ENCODE measurements around the gene FOXP3. TPM values are rescaled to one million over a fixed set of nuclear protein-coding genes. Genes with fewer than 3 reads are reported as not detected.
A peak's percentile ranks its signal among the peaks of the same experiment; 100 is the strongest.
"Not testable (repeated sequence)": the region's sequence is repeated elsewhere in the genome, so short reads cannot be mapped to it uniquely, and the experiment has no call there.

Gene FOXP3
- total RNA-seq = under 1 TPM in 2 of 4 donors, not detected in 2; 0.09 to 0.28 TPM
- polyA plus RNA-seq = 0.05 TPM
- long read RNA-seq, donor 1 = 0 reads
- long read RNA-seq, donor 2 = 0 reads
- long read RNA-seq, donor 3 = 0 reads
- long read RNA-seq, donor 4 = 0 reads

- Histone ChIP-seq H3K4me1 (ENCODE audit: control insufficient read depth, insufficient read depth, low read length) (no peaks in the 10 kb centered on the region), H3K9me3 (ENCODE audit: control insufficient read depth, low read length) (no peaks in the 10 kb centered on the region), H3K27ac (ENCODE audit: low read length) (no peak within 1 kb of the TSS), H3K4me3 (ENCODE audit: low read length) (no peak within 1 kb of the TSS), H3K27me3 (ENCODE audit: control insufficient read depth, insufficient read depth) (no peaks in the 10 kb centered on the region)
- ATAC-seq (no peak), DNase-seq (no peak)
- intact Hi-C loops (cut with DNase I) = loop anchor here in 1 of 4 donors (10.0 kb wide), 1 partner anchor 70 kb away; no protein-coding TSS in a partner anchor
- 87% methylated on average over 11 of the region's 11 CpGs for WGBS
These were observed at the start of gene FOXP3 for GRCh38 chrX:49264460-49264859. TSS of gene FOXP3 (minus strand) at chrX:49264710. CDS start at chrX:49258505, 6,205 bp downstream.

DNA sequence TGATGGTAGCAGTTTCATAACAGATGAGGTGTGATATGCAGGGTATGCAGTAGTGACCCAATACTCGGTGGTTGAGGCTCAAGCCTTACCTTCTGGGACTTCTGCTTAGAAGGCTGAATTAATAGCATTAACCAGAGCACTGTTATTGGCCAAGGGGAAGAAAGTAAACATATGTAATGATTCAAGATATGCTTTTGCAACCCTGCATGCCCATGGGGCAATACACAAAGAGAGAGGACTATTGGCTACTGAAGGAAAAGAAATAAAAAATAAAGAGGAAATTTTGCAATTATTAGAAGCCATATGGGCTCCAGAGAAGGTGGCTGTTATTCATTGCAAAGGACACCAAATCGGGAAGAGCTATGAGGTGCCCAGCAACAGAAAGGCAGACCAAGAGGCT, 47.7 kb upstream of the FOXP3 start:
- H3K27ac ChIP-seq (ENCODE audit: low read length) = no peak overlapping the region
- intact Hi-C loops (cut with DNase I) = no loop called here
- no peak overlapping the region for H3K4me3 ChIP-seq (ENCODE audit: low read length)
- 80% methylated on average over 2 of the region's 2 CpGs for WGBS
- no peaks in the 10 kb centered on the region for H3K4me1 ChIP-seq (ENCODE audit: control insufficient read depth, insufficient read depth, low read length)
- DNase-seq = no peak
- no peak for ATAC-seq
- H3K9me3 ChIP-seq (ENCODE audit: control insufficient read depth, low read length) = no peaks in the 10 kb centered on the region
- no peaks in the 10 kb centered on the region for H3K27me3 ChIP-seq (ENCODE audit: control insufficient read depth, insufficient read depth)

GRCh38 chrX:49310371-49310770, 45.9 kb upstream of the FOXP3 start:
- Histone ChIP-seq H3K27me3 (ENCODE audit: control insufficient read depth, insufficient read depth) (no peaks in the 10 kb centered on the region), H3K9me3 (ENCODE audit: control insufficient read depth, low read length) (no peaks in the 10 kb centered on the region), H3K27ac (ENCODE audit: low read length) (no peak overlapping the region), H3K4me3 (ENCODE audit: low read length) (no peak overlapping the region), H3K4me1 (ENCODE audit: control insufficient read depth, insufficient read depth, low read length) (no peaks in the 10 kb centered on the region)
- 61% methylated on average over 18 of the region's 18 CpGs for WGBS
- no peak for ATAC-seq
- no peak for DNase-seq
- intact Hi-C loops (cut with DNase I) = no loop called here

DNA sequence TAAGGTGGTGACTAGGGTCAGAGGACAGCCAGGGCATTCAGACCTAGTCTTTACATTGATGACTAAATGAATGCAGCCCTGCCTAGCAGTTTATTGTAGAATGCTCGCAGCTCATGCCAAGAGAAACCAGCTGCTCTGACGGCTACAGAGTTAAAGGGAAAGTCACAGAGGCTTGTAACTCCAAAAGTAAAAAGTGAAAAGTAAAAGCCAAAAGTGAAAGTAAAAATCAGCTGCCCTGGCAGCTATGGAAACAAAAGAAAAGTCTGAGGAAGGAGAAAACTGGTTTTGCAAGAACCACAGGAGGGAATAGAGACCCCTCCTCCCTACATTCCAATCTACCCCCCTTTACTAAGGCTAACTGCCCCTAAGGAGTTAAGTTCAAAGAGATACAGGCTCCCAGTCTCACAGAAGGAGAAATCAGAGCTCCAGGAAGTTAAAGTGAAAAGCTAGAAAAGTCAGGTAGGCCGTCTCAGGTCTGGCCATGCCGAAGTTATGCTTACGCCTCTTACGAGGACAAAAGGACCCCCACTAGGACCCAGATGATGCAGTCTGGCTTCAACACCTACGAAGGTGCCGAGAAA, 45.0 kb upstream of the FOXP3 start:
- DNase-seq (no peak), ATAC-seq (peak in 1 of 2 donors; percentile 36)
- H3K4me1 ChIP-seq (ENCODE audit: control insufficient read depth, insufficient read depth, low read length) = no peaks in the 10 kb centered on the region
- H3K9me3 ChIP-seq (ENCODE audit: control insufficient read depth, low read length) = no peaks in the 10 kb centered on the region
- peak overlapping the region; percentile 2 for H3K27ac ChIP-seq (ENCODE audit: low read length)
- H3K4me3 ChIP-seq (ENCODE audit: low read length) = peak overlapping the region; percentile 54
- intact Hi-C loops (cut with DNase I) = no loop called here
- 7% methylated on average over 8 of the region's 8 CpGs for WGBS
- no peaks in the 10 kb centered on the region for H3K27me3 ChIP-seq (ENCODE audit: control insufficient read depth, insufficient read depth)

GRCh38 chrX:49308604-49309269, 44.2 kb upstream of the FOXP3 start:
- Histone ChIP-seq H3K27me3 (ENCODE audit: control insufficient read depth, insufficient read depth) (no peaks in the 10 kb centered on the region), H3K4me3 (ENCODE audit: low read length) (peak overlapping the region; percentile 54), H3K27ac (ENCODE audit: low read length) (peak overlapping the region; percentile 36), H3K4me1 (ENCODE audit: control insufficient read depth, insufficient read depth, low read length) (no peaks in the 10 kb centered on the region), H3K9me3 (ENCODE audit: control insufficient read depth, low read length) (no peaks in the 10 kb centered on the region)
- intact Hi-C loops (cut with DNase I) = no loop called here
- WGBS = 39% methylated on average over 15 of the region's 15 CpGs
- ATAC-seq (peak; percentile 78 to 86), DNase-seq (peak in 2 of 3 donors; percentile 40 to 59)

- H3K27ac ChIP-seq (ENCODE audit: low read length); intact Hi-C loops (cut with DNase I); H3K27me3 ChIP-seq (ENCODE audit: control insufficient read depth, insufficient read depth); H3K4me3 ChIP-seq (ENCODE audit: low read length); DNase-seq; H3K4me1 ChIP-seq (ENCODE audit: control insufficient read depth, insufficient read depth, low read length); H3K9me3 ChIP-seq (ENCODE audit: control insufficient read depth, low read length); ATAC-seq: not testable (repeated sequence)
- WGBS = 61% methylated on average over 2 of the region's 2 CpGs
These were observed 43.3 kb upstream of the FOXP3 start for GRCh38 chrX:49307775-49308174.

DNA sequence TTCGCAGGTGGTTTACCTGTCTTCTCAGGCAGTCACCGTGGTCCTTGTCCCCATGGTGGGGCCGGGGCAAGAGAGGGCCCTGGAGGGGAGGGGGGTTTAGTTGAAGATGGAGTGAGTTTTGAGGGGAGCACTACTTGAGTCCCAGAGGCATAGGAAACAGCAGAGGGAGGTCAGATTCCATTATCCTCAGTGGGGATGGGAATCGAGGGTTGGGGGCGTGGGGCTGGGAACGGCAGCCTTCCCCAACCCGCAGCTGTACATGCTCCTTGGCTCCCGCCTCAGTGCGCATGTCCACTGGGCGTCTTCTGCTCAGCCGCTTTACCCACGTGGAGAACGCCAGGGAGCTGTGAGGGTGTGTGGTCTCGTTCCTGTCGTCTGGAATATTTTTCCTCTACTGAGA, 38.8 kb upstream of the FOXP3 start, which contains the start of gene GAGE10:
TSS of gene GAGE10 (plus strand) at position 301 of the 400 bp plus-strand sequence. CDS start 1,214 bp downstream, outside the sequence.
- no peak within 1 kb of the TSS for H3K4me3 ChIP-seq (ENCODE audit: low read length)
- H3K4me1 ChIP-seq (ENCODE audit: control insufficient read depth, insufficient read depth, low read length) = no peaks in the 10 kb centered on the region
- ATAC-seq = no peak
- H3K27me3 ChIP-seq (ENCODE audit: control insufficient read depth, insufficient read depth) = no peaks in the 10 kb centered on the region
- no peaks in the 10 kb centered on the region for H3K9me3 ChIP-seq (ENCODE audit: control insufficient read depth, low read length)
- DNase-seq = no peak
- 80% methylated on average over 15 of the region's 15 CpGs for WGBS
- intact Hi-C loops (cut with DNase I) = no loop called here
- H3K27ac ChIP-seq (ENCODE audit: low read length) = no peak within 1 kb of the TSS

DNA sequence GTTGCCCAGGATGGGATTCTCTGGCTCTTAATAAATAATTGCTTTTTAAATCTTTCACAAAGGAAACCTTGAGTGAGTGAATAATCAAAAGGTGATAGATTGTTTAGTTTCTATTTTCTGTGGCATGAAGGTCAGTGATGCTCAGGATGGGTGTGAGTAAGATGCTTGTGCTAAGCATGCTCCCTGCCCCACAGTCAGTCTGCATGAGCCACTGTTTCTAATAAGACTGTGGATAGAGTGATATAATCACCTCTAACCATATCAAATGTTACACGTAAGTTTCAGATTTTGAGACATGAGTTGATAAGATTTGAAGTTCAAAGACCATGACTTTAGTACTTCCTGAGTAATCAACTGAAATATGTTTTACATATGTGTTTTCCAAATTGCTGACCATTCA, 36.2 kb upstream of the FOXP3 start:
- Histone ChIP-seq H3K27ac (ENCODE audit: low read length) (no peak overlapping the region), H3K9me3 (ENCODE audit: control insufficient read depth, low read length) (no peaks in the 10 kb centered on the region), H3K4me3 (ENCODE audit: low read length) (no peak overlapping the region), H3K27me3 (ENCODE audit: control insufficient read depth, insufficient read depth) (no peaks in the 10 kb centered on the region), H3K4me1 (ENCODE audit: control insufficient read depth, insufficient read depth, low read length) (no peaks in the 10 kb centered on the region)
- intact Hi-C loops (cut with DNase I) = no loop called here
- DNase-seq = no peak
- WGBS = 82% methylated on average over 1 of the region's 1 CpG
- no peak for ATAC-seq

GRCh38 chrX:49299293-49299692, 34.8 kb upstream of the FOXP3 start:
- H3K27me3 ChIP-seq (ENCODE audit: control insufficient read depth, insufficient read depth); H3K9me3 ChIP-seq (ENCODE audit: control insufficient read depth, low read length); H3K4me3 ChIP-seq (ENCODE audit: low read length); H3K4me1 ChIP-seq (ENCODE audit: control insufficient read depth, insufficient read depth, low read length); intact Hi-C loops (cut with DNase I); ATAC-seq; H3K27ac ChIP-seq (ENCODE audit: low read length); DNase-seq: not testable (repeated sequence)
- 86% methylated on average over 5 of the region's 5 CpGs for WGBS

DNA sequence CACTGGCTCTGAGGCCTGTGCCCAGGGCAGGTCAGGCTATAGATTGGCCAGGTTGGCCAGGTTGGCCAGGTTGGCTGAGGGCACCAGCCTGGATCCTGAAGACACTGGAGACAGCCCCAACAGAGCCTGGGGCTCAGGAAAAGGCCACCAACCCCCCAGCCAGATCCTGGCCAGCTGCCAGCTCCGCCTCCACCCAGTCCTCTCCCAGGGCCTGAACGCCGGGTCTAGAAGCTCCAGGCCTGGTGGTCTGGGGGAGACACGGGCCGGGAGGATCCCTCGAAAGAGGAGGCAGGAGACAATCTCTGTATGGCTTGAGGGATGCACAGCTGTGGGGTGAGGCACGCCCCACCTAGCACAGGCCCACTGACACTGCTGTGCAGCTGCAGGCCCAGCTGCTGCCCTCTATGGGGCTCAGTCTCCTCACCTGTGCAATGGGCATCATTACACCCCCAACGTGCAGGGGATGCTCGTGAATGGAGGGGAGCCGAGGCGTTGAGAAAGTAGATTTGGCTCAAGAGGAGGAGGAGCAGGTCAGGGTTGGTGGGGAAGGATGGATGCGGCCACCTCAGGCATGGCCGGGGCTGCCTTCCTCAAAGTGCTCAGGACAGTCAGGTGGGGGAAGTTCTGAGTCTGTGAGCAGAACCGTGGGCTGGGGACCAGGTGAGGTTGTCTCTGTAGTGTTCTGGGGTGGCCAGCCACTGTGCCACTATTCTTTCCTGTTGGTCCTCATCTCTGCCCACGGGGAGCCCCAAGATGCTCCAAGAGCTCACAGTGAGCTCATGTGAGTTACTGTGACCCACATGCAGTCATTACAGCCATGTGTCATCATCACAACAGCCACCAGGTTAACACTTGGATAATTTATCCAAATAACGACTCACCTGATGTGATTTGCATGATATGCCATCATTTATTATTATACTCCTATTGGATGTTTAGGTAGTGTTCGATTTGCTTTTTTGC, 28.2 kb upstream of the FOXP3 start:
- intact Hi-C loops (cut with DNase I) = no loop called here
- Histone ChIP-seq H3K27ac (ENCODE audit: low read length) (no peak overlapping the region), H3K4me1 (ENCODE audit: control insufficient read depth, insufficient read depth, low read length) (no peaks in the 10 kb centered on the region), H3K4me3 (ENCODE audit: low read length) (no peak overlapping the region), H3K9me3 (ENCODE audit: control insufficient read depth, low read length) (no peaks in the 10 kb centered on the region), H3K27me3 (ENCODE audit: control insufficient read depth, insufficient read depth) (no peaks in the 10 kb centered on the region)
- ATAC-seq (no peak), DNase-seq (peak in 1 of 3 donors; percentile 56)
- WGBS = 67% methylated on average over 17 of the region's 17 CpGs
